ENCODE measurements around the gene RMI2. TPM values are rescaled to one million over a fixed set of nuclear protein-coding genes. Genes with fewer than 3 reads are reported as not detected.
A peak's percentile ranks its signal among the peaks of the same experiment; 100 is the strongest.
"Not testable (repeated sequence)": the region's sequence is repeated elsewhere in the genome, so short reads cannot be mapped to it uniquely, and the experiment has no call there.

Gene RMI2
- total and polyA plus RNA-seq, 5 experiments from 2014 or later: 1.3 to 13.5 (median 2.8) TPM

DNA sequence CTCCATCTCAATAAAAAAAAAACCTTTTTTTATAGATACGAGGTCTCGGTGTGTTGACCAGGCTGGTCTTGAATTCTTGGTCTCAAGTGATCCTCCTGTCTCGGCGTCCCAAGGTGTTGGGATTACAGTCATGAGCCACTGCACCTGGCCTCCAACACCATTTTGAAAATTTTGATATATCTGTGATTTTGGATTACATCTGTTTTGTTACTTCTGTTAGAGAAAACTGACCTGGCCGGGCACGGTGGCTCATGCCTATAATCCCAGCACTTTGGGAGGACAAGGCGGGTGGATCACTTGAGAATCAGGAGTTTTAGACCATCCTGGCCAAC, 18.6 kb downstream of the RMI2 start:
- POLR2A ChIA-PET: no interaction called here
- Mint-ChIP-seq H3K9me3 (peaks cover 0 to 2% (median 0%) of the 10 kb centered on the region in 9 donors), H3K27ac (peak overlapping the region in 1 of 10 donors; percentile 11), H3K4me1 (peaks cover 21 to 43% (median 37%) of the 10 kb centered on the region in 4 donors), H3K4me3 (no peak overlapping the region), H3K27me3 (peaks cover 0 to 19% (median 0%) of the 10 kb centered on the region in 5 donors), H3K36me3 (no peaks in the 10 kb centered on the region)
- no peak for DNase-seq
- ATAC-seq: no peak

DNA sequence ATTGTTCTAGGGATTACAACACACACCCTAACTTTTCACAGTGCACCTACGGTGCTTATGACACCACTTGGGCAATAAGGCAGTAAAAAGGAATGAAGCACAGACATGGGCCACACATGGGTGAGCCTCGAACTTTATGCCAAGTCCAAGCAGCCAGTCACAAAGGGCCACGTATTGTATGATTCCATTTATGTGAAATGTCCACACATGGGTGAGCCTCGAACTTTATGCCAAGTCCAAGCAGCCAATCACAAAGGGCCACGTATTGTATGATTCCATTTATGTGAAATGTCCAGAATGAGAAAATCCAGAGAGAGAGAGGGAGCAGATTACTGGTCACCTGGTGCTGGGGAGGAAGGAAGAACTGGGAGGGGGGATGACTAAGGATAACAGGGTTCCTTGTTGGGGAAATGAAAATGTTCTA, 22.2 kb downstream of the RMI2 start:
- Mint-ChIP-seq H3K27ac (peak overlapping the region in 1 of 10 donors; percentile 46), H3K27me3 (peaks cover 0 to 4% (median 0%) of the 10 kb centered on the region in 5 donors), H3K4me1 (peaks cover 9 to 38% (median 24%) of the 10 kb centered on the region in 4 donors), H3K4me3 (no peak overlapping the region), H3K36me3 (no peaks in the 10 kb centered on the region), H3K9me3 (no peaks in the 10 kb centered on the region)
- no peak for ATAC-seq
- POLR2A ChIA-PET: no interaction called here
- DNase-seq: no peak

DNA sequence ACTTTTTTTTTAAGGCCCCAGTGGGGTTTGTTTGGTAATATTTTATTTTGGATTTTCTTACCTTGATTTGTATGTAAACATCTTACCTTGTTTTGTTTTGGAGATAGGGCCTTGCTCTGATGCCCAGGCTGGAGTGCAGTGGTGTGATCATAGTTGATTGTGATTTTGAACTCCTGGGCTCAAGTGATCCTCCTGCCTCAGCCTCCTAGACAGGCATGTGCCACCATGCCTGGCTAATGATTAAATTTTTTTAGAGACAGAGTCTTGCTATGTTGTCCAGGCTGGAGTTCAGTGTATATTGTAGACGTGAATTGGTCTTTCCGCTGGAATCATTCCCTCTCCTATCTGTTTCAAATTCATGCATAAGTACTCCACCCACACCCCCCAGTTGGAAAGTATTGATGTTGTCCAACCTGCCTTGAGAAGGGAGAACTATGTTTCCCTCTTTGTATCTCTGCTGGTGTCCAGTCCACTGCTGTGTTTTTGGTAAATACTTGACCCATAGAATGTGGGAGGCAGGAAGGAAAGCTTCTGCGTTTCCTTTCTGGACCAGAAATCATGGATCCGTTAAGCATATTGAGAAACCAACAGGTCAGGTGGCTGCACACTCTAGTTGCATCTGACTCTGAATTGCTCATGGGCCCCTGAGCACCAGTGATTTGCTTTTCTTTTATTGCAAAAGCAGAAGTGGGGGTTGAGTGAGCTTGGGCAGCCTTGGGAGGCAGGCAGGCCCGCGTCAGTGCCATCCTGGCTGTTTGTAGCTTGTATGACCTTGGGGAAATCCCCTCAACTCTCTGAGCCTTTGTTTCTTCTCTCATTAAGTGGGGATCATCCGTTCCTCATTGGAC, 25.0 kb downstream of the RMI2 start:
- peaks cover 0 to 3% (median 0%) of the 10 kb centered on the region in 5 donors for H3K27me3 Mint-ChIP-seq
- POLR2A ChIA-PET: interaction anchor here (0.7 kb wide), 1 partner anchor 599 kb away, joined by 3 read pairs; no protein-coding TSS in a partner anchor
- no peaks in the 10 kb centered on the region for H3K36me3 Mint-ChIP-seq
- peak in 1 of 10 donors; percentile 35 for DNase-seq
- peak; percentile 55 to 77 for ATAC-seq
- H3K9me3 Mint-ChIP-seq: no peaks in the 10 kb centered on the region
- peak overlapping the region in 1 of 10 donors; percentile 65 for H3K4me3 Mint-ChIP-seq
- peak overlapping the region in 1 of 10 donors; percentile 70 for H3K27ac Mint-ChIP-seq
- H3K4me1 Mint-ChIP-seq: peaks cover 3 to 19% (median 11%) of the 10 kb centered on the region in 4 donors

DNA sequence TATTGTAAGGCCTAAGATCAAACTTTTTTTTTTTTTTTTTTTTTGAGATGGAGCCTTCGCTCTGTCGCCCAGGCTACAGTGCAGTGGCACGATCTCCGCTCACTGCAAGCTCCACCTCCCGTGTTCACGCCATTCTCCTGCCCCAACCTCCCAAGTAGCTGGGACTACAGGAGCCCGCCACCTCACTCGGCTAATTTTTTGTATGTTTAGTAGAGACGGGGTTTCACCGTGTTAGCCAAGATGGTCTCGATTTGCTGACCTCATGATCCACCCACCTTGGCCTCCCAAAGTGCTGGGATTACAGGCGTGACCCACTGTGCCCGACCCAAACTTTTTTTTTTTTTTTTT, 25.6 kb downstream of the RMI2 start:
- peak overlapping the region in 1 of 10 donors; percentile 30 for H3K4me3 Mint-ChIP-seq
- H3K4me1 Mint-ChIP-seq: peaks cover 3 to 19% (median 11%) of the 10 kb centered on the region in 4 donors
- ATAC-seq, DNase-seq, H3K36me3 Mint-ChIP-seq, H3K9me3 Mint-ChIP-seq, H3K27me3 Mint-ChIP-seq: not testable (repeated sequence)
- POLR2A ChIA-PET: interaction anchor here (0.7 kb wide), 1 partner anchor 598 kb away, joined by 3 read pairs; no protein-coding TSS in a partner anchor
- peak overlapping the region in 1 of 10 donors; percentile 70 for H3K27ac Mint-ChIP-seq

DNA sequence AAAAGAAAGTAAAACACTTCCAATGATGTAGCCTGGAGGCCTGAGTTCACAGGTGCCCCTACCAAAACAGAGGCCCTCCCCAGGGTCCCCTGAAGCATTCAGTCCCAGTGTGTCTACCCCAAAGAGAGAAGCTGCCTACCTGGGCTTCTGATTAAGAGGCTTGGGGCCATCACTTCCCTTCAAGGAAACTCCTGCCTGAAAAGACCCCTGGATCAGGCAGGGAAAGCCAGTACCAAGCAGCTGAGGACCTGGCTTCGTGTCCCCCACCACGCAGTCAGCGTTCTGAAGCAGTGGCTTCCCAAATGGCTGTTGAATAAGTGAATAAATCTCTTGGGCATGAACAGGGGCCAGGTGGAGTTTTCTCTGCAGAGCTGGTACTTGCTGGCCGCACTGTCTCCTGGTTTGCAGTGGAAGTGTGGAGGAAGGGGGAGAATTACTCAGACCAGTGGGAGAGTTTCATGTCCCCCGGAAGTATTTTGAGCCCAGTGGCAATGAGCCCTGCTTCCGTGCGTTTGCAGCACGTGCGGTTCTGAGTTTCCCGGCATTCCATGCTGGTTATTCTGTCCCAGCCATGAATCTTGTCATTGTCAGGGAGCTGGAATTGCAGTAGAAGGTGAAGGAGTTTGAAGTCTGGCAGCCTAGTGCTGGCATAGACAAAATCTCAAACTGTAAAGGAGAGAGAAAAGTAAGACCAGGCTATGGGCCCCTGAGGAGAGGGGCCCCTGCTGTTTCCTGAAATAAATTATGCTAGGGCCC, 27.0 kb downstream of the RMI2 start:
- Mint-ChIP-seq H3K9me3 (no peaks in the 10 kb centered on the region), H3K4me1 (peaks cover 3 to 19% (median 11%) of the 10 kb centered on the region in 4 donors), H3K36me3 (no peaks in the 10 kb centered on the region), H3K27me3 (no peaks in the 10 kb centered on the region), H3K27ac (peak overlapping the region in 1 of 10 donors; percentile 66), H3K4me3 (no peak overlapping the region)
- DNase-seq (no peak), ATAC-seq (no peak)
- POLR2A ChIA-PET: no interaction called here

DNA sequence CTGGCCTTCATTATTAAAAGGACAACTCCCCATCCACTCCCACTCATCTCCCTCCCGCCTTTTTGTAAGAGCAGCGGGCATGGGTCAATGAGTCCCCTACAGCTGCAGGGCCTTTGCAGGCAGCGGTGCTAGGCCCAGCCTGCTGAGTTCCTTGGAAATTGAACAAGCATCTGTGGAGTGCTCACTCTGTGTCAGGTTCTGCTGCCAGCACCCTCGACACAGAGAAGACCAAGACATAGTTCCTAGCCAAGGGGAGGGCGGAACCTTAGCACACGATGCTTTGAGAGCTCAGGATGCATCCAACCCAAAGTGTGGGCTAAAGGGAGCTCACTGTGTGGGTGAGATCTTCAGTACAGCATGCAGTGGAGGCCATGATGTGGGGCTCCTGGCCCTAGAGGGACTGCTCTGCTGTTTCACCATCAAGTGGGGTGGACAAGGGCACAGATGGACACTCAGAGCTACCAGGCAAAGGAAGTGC, 27.6 kb downstream of the RMI2 start:
- peaks cover 3 to 19% (median 11%) of the 10 kb centered on the region in 4 donors for H3K4me1 Mint-ChIP-seq
- H3K9me3 Mint-ChIP-seq: no peaks in the 10 kb centered on the region
- ATAC-seq (no peak), DNase-seq (no peak)
- no peaks in the 10 kb centered on the region for H3K36me3 Mint-ChIP-seq
- H3K27ac Mint-ChIP-seq: no peak overlapping the region
- no peak overlapping the region for H3K4me3 Mint-ChIP-seq
- POLR2A ChIA-PET: no interaction called here
- H3K27me3 Mint-ChIP-seq: no peaks in the 10 kb centered on the region

DNA sequence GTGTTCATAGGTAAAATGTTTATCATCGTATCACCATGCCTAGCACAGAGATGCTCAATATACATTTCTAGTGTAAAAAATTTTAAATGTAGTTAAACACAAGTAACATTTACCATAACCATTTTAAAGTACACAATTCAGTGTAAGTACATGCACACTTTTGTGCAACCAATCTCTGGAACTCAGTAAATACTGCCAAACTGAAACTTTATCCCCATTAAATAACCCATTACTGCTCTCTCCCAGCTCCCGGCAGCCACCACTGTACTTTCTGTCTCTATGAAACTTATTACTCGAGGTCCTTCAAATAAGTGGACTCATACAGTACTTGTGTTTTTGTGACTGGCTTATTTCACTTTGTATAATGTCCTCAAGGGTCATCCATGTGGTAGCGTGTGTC, 29.0 kb downstream of the RMI2 start:
- ATAC-seq (no peak), DNase-seq (no peak)
- Mint-ChIP-seq H3K9me3 (peaks cover 0 to 2% (median 0%) of the 10 kb centered on the region in 9 donors), H3K27ac (peak overlapping the region in 1 of 10 donors; percentile 42), H3K4me1 (peaks cover 3 to 19% (median 11%) of the 10 kb centered on the region in 4 donors), H3K27me3 (no peaks in the 10 kb centered on the region), H3K4me3 (no peak overlapping the region), H3K36me3 (peaks cover 0 to 3% (median 0%) of the 10 kb centered on the region in 3 donors)
- POLR2A ChIA-PET: no interaction called here

DNA sequence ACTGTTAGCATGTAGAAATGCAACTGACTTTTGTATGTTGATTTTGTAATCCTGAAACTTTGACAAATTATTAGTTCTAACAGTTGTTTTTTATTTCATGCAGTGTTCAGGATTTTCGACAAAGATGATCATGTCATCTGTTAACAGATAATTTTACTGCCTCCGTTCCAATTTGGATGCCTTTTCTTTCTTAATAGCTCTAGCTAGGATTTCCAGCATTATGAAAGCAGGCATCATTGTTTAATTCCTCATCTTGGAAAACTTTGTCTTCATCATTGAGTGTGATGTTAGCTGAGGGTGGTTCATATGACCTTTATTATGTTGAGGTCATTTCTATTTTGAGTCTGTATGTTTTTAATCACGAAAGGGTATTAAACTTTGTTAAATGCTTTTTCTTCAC, 31.9 kb downstream of the RMI2 start:
- POLR2A ChIA-PET: no interaction called here
- no peak for ATAC-seq
- peaks cover 0 to 2% (median 0%) of the 10 kb centered on the region in 9 donors for H3K9me3 Mint-ChIP-seq
- no peak for DNase-seq
- peaks cover 0 to 10% (median 5%) of the 10 kb centered on the region in 3 donors for H3K36me3 Mint-ChIP-seq
- no peak overlapping the region for H3K27ac Mint-ChIP-seq
- no peaks in the 10 kb centered on the region for H3K27me3 Mint-ChIP-seq
- peaks cover 0 to 6% (median under 1%) of the 10 kb centered on the region in 4 donors for H3K4me1 Mint-ChIP-seq
- no peak overlapping the region for H3K4me3 Mint-ChIP-seq

DNA sequence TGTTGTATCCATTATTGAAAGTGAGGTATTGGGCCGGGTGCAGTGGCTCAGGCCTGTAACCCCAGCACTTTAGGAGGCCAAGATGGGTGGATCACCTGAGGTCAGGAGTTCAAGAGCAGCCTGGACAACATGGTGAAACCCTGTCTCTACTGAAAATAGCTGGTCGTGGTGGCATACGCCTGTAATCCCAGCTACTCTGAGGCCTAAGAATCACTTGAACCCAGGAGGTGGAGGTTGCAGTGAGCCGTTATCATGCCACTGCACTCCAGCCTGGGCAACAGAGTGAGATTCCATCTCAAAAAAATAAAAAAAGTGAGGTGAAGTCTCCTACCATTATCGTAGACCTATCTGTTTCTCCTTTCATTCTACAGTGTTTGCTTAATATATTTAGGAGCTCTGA, 33.7 kb downstream of the RMI2 start:
- ATAC-seq, POLR2A ChIA-PET, H3K4me1 Mint-ChIP-seq, H3K27me3 Mint-ChIP-seq, H3K27ac Mint-ChIP-seq, H3K9me3 Mint-ChIP-seq, DNase-seq: not testable (repeated sequence)
- peak overlapping the region in 1 of 10 donors; percentile 54 for H3K4me3 Mint-ChIP-seq
- H3K36me3 Mint-ChIP-seq: peaks cover 0 to 11% (median 7%) of the 10 kb centered on the region in 3 donors

DNA sequence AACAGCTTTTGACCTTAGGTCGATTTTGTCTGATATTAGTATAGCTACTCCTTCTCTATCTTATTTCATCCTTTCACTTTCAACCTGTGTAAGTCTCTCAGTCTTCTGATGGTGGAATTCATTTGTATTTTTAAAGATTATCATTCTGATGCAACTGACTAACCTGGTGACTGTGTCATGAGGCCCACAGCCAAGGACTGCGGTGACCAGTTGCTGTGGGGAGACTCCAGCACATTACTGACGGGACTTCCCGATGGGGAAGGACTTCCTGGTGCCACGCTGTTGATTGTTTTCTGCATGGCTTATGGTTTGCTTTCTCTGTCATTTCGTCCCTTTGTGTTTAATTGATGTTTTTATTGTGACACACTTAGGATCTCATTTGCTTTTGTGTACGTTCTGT, 34.2 kb downstream of the RMI2 start:
- peak overlapping the region in 1 of 10 donors; percentile 54 for H3K4me3 Mint-ChIP-seq
- peaks cover 0 to 6% (median under 1%) of the 10 kb centered on the region in 4 donors for H3K4me1 Mint-ChIP-seq
- POLR2A ChIA-PET: no interaction called here
- no peaks in the 10 kb centered on the region for H3K27me3 Mint-ChIP-seq
- peaks cover 0 to 2% (median 0%) of the 10 kb centered on the region in 9 donors for H3K9me3 Mint-ChIP-seq
- no peak for ATAC-seq
- peak overlapping the region in 2 of 10 donors; percentile 14 to 56 for H3K27ac Mint-ChIP-seq
- H3K36me3 Mint-ChIP-seq: peaks cover 0 to 11% (median 7%) of the 10 kb centered on the region in 3 donors
- no peak for DNase-seq

DNA sequence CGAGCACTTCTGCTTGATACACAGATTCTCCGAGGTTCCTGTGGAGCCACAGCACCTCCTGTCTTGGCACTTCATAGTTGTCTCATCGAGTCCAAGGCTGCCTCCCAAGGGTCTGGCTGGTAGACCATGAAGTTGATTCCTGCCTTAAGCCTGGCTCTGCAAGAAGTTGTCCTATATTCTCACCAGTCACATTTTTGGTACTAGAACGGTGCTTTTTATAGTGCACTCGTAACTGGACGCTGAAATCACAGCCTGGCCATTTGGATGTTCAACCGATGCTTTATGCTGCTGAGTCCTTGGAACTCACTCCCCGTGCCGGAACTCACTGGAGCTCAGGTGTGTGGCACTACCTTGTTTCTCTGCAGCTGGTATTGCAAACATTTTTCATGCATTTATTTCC, 35.6 kb downstream of the RMI2 start:
- POLR2A ChIA-PET: no interaction called here
- DNase-seq: no peak
- no peak for ATAC-seq
- Mint-ChIP-seq H3K9me3 (peaks cover 0 to 2% (median 0%) of the 10 kb centered on the region in 9 donors), H3K36me3 (peaks cover 0 to 11% (median 7%) of the 10 kb centered on the region in 3 donors), H3K4me3 (no peak overlapping the region), H3K27ac (peak overlapping the region in 1 of 10 donors; percentile 14), H3K4me1 (peaks cover 0 to 6% (median under 1%) of the 10 kb centered on the region in 4 donors), H3K27me3 (no peaks in the 10 kb centered on the region)

DNA sequence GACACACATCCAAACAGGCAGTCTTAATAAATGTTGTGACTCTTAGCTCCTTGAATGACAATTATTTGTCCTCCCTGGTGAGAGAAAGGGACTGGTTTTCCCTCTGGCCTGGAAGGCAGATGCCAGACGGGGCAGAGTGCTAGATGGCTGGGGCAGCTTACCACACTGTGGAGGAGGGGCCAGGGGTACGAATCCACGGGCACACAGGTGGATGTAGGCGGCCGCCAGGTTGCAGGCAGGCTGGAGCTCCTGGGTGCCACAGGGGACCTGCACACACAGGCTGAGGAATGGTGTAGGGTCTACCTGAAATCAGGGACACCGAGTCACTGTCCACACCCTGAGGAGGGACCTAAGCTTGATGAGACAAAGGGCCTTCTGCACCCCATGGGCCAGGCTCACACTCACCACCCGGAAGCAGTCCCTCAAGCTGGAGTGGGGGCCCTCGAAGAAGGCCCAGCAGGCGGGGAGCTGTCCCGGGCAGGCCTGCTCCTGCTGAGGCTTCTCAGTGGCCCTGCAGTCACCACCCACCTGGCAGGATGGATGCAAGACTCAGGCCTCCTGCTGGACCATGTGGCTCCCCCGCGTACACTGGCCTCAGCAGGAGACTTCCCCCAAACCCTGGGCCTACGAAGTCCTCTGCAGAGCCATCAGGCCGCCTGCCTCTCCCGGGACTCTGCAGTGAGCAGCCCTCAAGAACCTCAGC, 38.4 kb downstream of the RMI2 start:
- POLR2A ChIA-PET: no interaction called here
- Mint-ChIP-seq H3K9me3 (peaks cover 0 to under 1% (median 0%) of the 10 kb centered on the region in 9 donors), H3K27ac (peak overlapping the region in 1 of 10 donors; percentile 24), H3K36me3 (peaks cover 0 to 14% (median 5%) of the 10 kb centered on the region in 3 donors), H3K4me1 (peaks cover 0 to 6% (median under 1%) of the 10 kb centered on the region in 4 donors), H3K4me3 (no peak overlapping the region), H3K27me3 (no peaks in the 10 kb centered on the region)
- no peak for ATAC-seq
- DNase-seq: peak in 1 of 10 donors; percentile 38

All from naive thymus-derived CD8-positive, alpha-beta T cell (primary cell).